ENCODE data around the gene SERTAD2. TPM values are rescaled to one million over a fixed set of nuclear protein-coding genes. Genes with fewer than 3 reads are reported as not detected.

Gene SERTAD2
- total RNA-seq, 1 donor from 2014 or later, result 3.6 TPM

GRCh38 chr2:64629329-64629781 lies 24.4 kb downstream of the SERTAD2 start:
- no peak for DNase-seq (ENCODE audit: low read depth in 2 of 2)

GRCh38 chr2:64627860-64628841 lies 25.6 kb downstream of the SERTAD2 start:
- DNase-seq (ENCODE audit: low read depth in 2 of 2), result no peak

- no peak for DNase-seq (ENCODE audit: low read depth in 2 of 2)
These were observed 26.6 kb downstream of the SERTAD2 start for GRCh38 chr2:64626963-64627760.

GRCh38 chr2:64626146-64626809 lies 27.4 kb downstream of the SERTAD2 start:
- no peak for DNase-seq (ENCODE audit: low read depth in 2 of 2)

- no peak for DNase-seq (ENCODE audit: low read depth in 2 of 2)
These were observed 28.2 kb downstream of the SERTAD2 start for GRCh38 chr2:64625299-64626145.

- no peak for DNase-seq (ENCODE audit: low read depth in 2 of 2)
These were observed 28.9 kb downstream of the SERTAD2 start for GRCh38 chr2:64624862-64625261.

GRCh38 chr2:64624108-64624610 lies 29.6 kb downstream of the SERTAD2 start:
- DNase-seq (ENCODE audit: low read depth in 2 of 2), result no peak

- DNase-seq (ENCODE audit: low read depth in 2 of 2), result no peak
These were observed 30.4 kb downstream of the SERTAD2 start for GRCh38 chr2:64623242-64623850.

- DNase-seq (ENCODE audit: low read depth in 2 of 2), result peak in 1 of 2 donors; percentile 65
These were observed 31.1 kb downstream of the SERTAD2 start for GRCh38 chr2:64622443-64623241.

GRCh38 chr2:64620661-64621060 lies 33.1 kb downstream of the SERTAD2 start:
- DNase-seq (ENCODE audit: low read depth in 2 of 2), result no peak

- no peak for DNase-seq (ENCODE audit: low read depth in 2 of 2)
These were observed 36.0 kb downstream of the SERTAD2 start for GRCh38 chr2:64617631-64618151.

- DNase-seq (ENCODE audit: low read depth in 2 of 2), result no peak
These were observed 37.7 kb downstream of the SERTAD2 start for GRCh38 chr2:64615844-64616536.

GRCh38 chr2:64615192-64615763 lies 38.4 kb downstream of the SERTAD2 start:
- no peak for DNase-seq (ENCODE audit: low read depth in 2 of 2)

- DNase-seq (ENCODE audit: low read depth in 2 of 2), result no peak
These were observed 40.4 kb downstream of the SERTAD2 start for GRCh38 chr2:64613276-64613675.

GRCh38 chr2:64612575-64613195 lies 41.0 kb downstream of the SERTAD2 start:
- DNase-seq (ENCODE audit: low read depth in 2 of 2), result no peak

- DNase-seq (ENCODE audit: low read depth in 2 of 2), result no peak
These were observed 43.3 kb downstream of the SERTAD2 start for GRCh38 chr2:64610316-64610855.

GRCh38 chr2:64609942-64610281 lies 43.8 kb downstream of the SERTAD2 start:
- no peak for DNase-seq (ENCODE audit: low read depth in 2 of 2)

Measured in dermis microvascular lymphatic vessel endothelial cell (primary cell).